ENCODE measurements around the gene EIF2S1.
A peak's percentile ranks its signal among the peaks of the same experiment; 100 is the strongest.

Gene EIF2S1

GRCh38 chr14:67424539-67424938 is 64.4 kb downstream of the EIF2S1 start:
- Mint-ChIP-seq H3K4me3 (no peak overlapping the region), H3K9me3 (no peaks in the 10 kb centered on the region), H3K27me3 (ENCODE audit: low read depth) (peaks cover 29% of the 10 kb centered on the region), H3K27ac (no peak overlapping the region), H3K36me3 (ENCODE audit: low read depth) (no peaks in the 10 kb centered on the region), H3K4me1 (peaks cover 21% of the 10 kb centered on the region)
- no peak for TF ChIP-seq CTCF (IDR thresholded peaks at IDR 0.05; ENCODE audit: unreplicated experiment in 3 of 3)

- Mint-ChIP-seq H3K27ac (no peak overlapping the region), H3K4me3 (no peak overlapping the region)
Observed at GRCh38 chr14:67425608-67426007, 65.5 kb downstream of the EIF2S1 start.

GRCh38 chr14:67426161-67426560 is 66.0 kb downstream of the EIF2S1 start:
- no peaks in the 10 kb centered on the region for H3K36me3 Mint-ChIP-seq (ENCODE audit: low read depth)
- H3K4me1 Mint-ChIP-seq = peaks cover 21% of the 10 kb centered on the region
- H3K27ac Mint-ChIP-seq = no peak overlapping the region
- no peaks in the 10 kb centered on the region for H3K9me3 Mint-ChIP-seq
- no peak for TF ChIP-seq CTCF (IDR thresholded peaks at IDR 0.05; ENCODE audit: unreplicated experiment in 3 of 3)
- no peak overlapping the region for H3K4me3 Mint-ChIP-seq
- H3K27me3 Mint-ChIP-seq (ENCODE audit: low read depth) = peaks cover 27% of the 10 kb centered on the region

More at GRCh38 chr14:67425608-67426007, 65.5 kb downstream of the EIF2S1 start:
- H3K27me3 Mint-ChIP-seq (ENCODE audit: low read depth) = peaks cover 29% of the 10 kb centered on the region
- H3K4me1 Mint-ChIP-seq = peaks cover 21% of the 10 kb centered on the region
- TF ChIP-seq CTCF (IDR thresholded peaks at IDR 0.05; ENCODE audit: unreplicated experiment in 3 of 3) = no peak
- H3K36me3 Mint-ChIP-seq (ENCODE audit: low read depth) = no peaks in the 10 kb centered on the region
- H3K9me3 Mint-ChIP-seq = no peaks in the 10 kb centered on the region

GRCh38 chr14:67426983-67427606 is 67.0 kb downstream of the EIF2S1 start:
- no peaks in the 10 kb centered on the region for H3K9me3 Mint-ChIP-seq
- no peak overlapping the region for H3K4me3 Mint-ChIP-seq
- peak; percentile 76 to 78 (median 77) for TF ChIP-seq CTCF (IDR thresholded peaks at IDR 0.05; ENCODE audit: unreplicated experiment in 3 of 3)
- H3K4me1 Mint-ChIP-seq = peaks cover 25% of the 10 kb centered on the region
- peak overlapping the region in 2 of 3 experiments; percentile 9 to 71 for H3K27ac Mint-ChIP-seq
- peaks cover 22% of the 10 kb centered on the region for H3K27me3 Mint-ChIP-seq (ENCODE audit: low read depth)
- no peaks in the 10 kb centered on the region for H3K36me3 Mint-ChIP-seq (ENCODE audit: low read depth)

GRCh38 chr14:67428501-67429031 is 68.4 kb downstream of the EIF2S1 start:
- no peak overlapping the region for H3K27ac Mint-ChIP-seq
- peaks cover 33% of the 10 kb centered on the region for H3K4me1 Mint-ChIP-seq

More at GRCh38 chr14:67428501-67429031, 68.4 kb downstream of the EIF2S1 start:
- no peak for TF ChIP-seq CTCF (IDR thresholded peaks at IDR 0.05; ENCODE audit: unreplicated experiment in 3 of 3)
- H3K9me3 Mint-ChIP-seq = no peaks in the 10 kb centered on the region
- peaks cover 22% of the 10 kb centered on the region for H3K27me3 Mint-ChIP-seq (ENCODE audit: low read depth)
- no peaks in the 10 kb centered on the region for H3K36me3 Mint-ChIP-seq (ENCODE audit: low read depth)
- no peak overlapping the region for H3K4me3 Mint-ChIP-seq

Data from nephron (organoid).